HEK293 (cell line): Measurements from ENCODE around the gene CTAGE1.

Experiments
- CTCF ChIA-PET: fragments of 350-600 bp; formaldehyde crosslinking; extraction: SDS; loops from one replicate; lab custom pipeline; 2021; ENCODE audit warnings: antibody characterized with exemption; lab: Yijun Ruan, JAX
- POLR2A ChIA-PET: fragments of 300-600 bp; formaldehyde crosslinking; extraction: SDS; loops from one replicate; lab custom pipeline; 2020; ENCODE audit warnings: antibody characterized with exemption, inconsistent platforms; lab: Yijun Ruan, JAX
- H3K27ac ChIP-seq: fragments of 200-500 bp; sonication (Bioruptor generic); 2 replicates; pipeline ENCODE4 v1.5.1; 2014; ENCODE audit warnings: low read depth, low read length, control low read depth, inconsistent platforms; ENCODE audit errors: extremely low read depth
- H3K36me3 ChIP-seq, 2 experiments: fragments of 200-500 bp in 1 of 2; sonication (Bioruptor generic) in 1 of 2; 1 replicate in 1 of 2; 2 replicates in 1 of 2; pipeline ENCODE4 v1.5.1; 2014 to 2017; ENCODE audit warnings: inconsistent platforms in 2 of 2, low read length in 2 of 2; ENCODE audit not compliant: control insufficient read depth in 2 of 2, insufficient read depth in 1 of 2
- H3K4me1 ChIP-seq: fragments of 200-500 bp; sonication (Bioruptor generic); 2 replicates; pipeline ENCODE4 v1.5.1; 2014; ENCODE audit warnings: mild to moderate bottlenecking, low read length, inconsistent platforms; ENCODE audit not compliant: control insufficient read depth, insufficient read depth
- H3K4me3 ChIP-seq: 2 replicates; pipeline ENCODE4 v1.5.1; 2011; ENCODE audit warnings: low read depth, mild to moderate bottlenecking, control low read depth, low read length, moderate library complexity
- H3K9me3 ChIP-seq: fragments of 200-500 bp; sonication (Bioruptor generic); 2 replicates; pipeline ENCODE4 v1.5.1; 2014; ENCODE audit warnings: low read depth, low read length, inconsistent platforms; ENCODE audit not compliant: control insufficient read depth, insufficient read depth
- BCL11A ChIP-seq: fragments of 450-650 bp; formaldehyde crosslinking; IDR thresholded peaks from 2 replicates; pipeline ENCODE4 v1.5.1; 2016; ENCODE audit warnings: low read depth, missing biosample characterization, missing genetic modification characterization
- EGR2 ChIP-seq: fragments of 450-650 bp; formaldehyde crosslinking; IDR thresholded peaks from 2 replicates; pipeline ENCODE4 v1.5.1; 2016; ENCODE audit warnings: low read depth, missing biosample characterization, missing genetic modification characterization
- GLIS1 ChIP-seq: fragments of 450-650 bp; formaldehyde crosslinking; IDR thresholded peaks from 2 replicates; pipeline ENCODE4 v1.5.1; 2016; ENCODE audit warnings: missing biosample characterization, missing genetic modification characterization
- HOXD13 ChIP-seq: sonication (generic); formaldehyde crosslinking; IDR thresholded peaks from 2 replicates; pipeline ENCODE4 v1.8.0; 2022; ENCODE audit warnings: missing genetic modification reagents, borderline replicate concordance
- REPIN1 ChIP-seq: fragments of 450-650 bp; formaldehyde crosslinking; IDR thresholded peaks from 2 replicates; pipeline ENCODE4 v1.5.1; 2017; ENCODE audit warnings: missing biosample characterization, missing genetic modification characterization, low read depth
- ZFHX2 ChIP-seq: fragments of 450-650 bp; formaldehyde crosslinking; conservative IDR thresholded peaks from 2 replicates; pipeline ENCODE4 v1.5.1; 2016; ENCODE audit warnings: missing biosample characterization, missing genetic modification characterization
- ZNF140 ChIP-seq: fragments of 450-650 bp; formaldehyde crosslinking; IDR thresholded peaks from 2 replicates; pipeline ENCODE4 v1.5.1; 2016; ENCODE audit warnings: missing biosample characterization, missing genetic modification characterization
- ZNF146 ChIP-seq: fragments of 450-650 bp; formaldehyde crosslinking; IDR thresholded peaks from 2 replicates; pipeline ENCODE4 v1.5.1; 2016; ENCODE audit warnings: missing biosample characterization, missing genetic modification characterization
- ZNF175 ChIP-seq: fragments of 450-650 bp; formaldehyde crosslinking; IDR thresholded peaks from 2 replicates; pipeline ENCODE4 v1.5.1; 2016; ENCODE audit warnings: missing biosample characterization, missing genetic modification characterization
- ZNF248 ChIP-seq: fragments of 450-650 bp; formaldehyde crosslinking; IDR thresholded peaks from 2 replicates; pipeline ENCODE4 v1.5.1; 2017; ENCODE audit warnings: missing biosample characterization, missing genetic modification characterization
- ZNF416 ChIP-seq: fragments of 450-650 bp; formaldehyde crosslinking; IDR thresholded peaks from 2 replicates; pipeline ENCODE4 v1.5.1; 2016; ENCODE audit warnings: missing biosample characterization, missing genetic modification characterization
- ZNF610 ChIP-seq: fragments of 450-650 bp; formaldehyde crosslinking; IDR thresholded peaks from 2 replicates; pipeline ENCODE4 v1.5.1; 2016; ENCODE audit warnings: missing biosample characterization, missing genetic modification characterization, borderline replicate concordance
- ZNF664 ChIP-seq: fragments of 450-650 bp; formaldehyde crosslinking; IDR thresholded peaks from 2 replicates; pipeline ENCODE4 v1.5.1; 2016; ENCODE audit warnings: missing biosample characterization, missing genetic modification characterization
- TF ChIP-seq, protein P1 (sequence below): fragments of 450-650 bp; formaldehyde crosslinking; IDR thresholded peaks from 2 replicates; pipeline ENCODE4 v1.5.1; 2016; ENCODE audit warnings: missing biosample characterization, missing genetic modification characterization
- TF ChIP-seq, protein P2 (sequence below): fragments of 450-650 bp; formaldehyde crosslinking; IDR thresholded peaks from 2 replicates; pipeline ENCODE4 v1.5.1; 2016; ENCODE audit warnings: missing biosample characterization, missing genetic modification characterization
- TF ChIP-seq, protein P3 (sequence below): fragments of 450-650 bp; formaldehyde crosslinking; IDR thresholded peaks from 2 replicates; pipeline ENCODE4 v1.5.1; 2016; ENCODE audit warnings: missing biosample characterization, missing genetic modification characterization, borderline replicate concordance

The CTAGE1 gene

DNA sequence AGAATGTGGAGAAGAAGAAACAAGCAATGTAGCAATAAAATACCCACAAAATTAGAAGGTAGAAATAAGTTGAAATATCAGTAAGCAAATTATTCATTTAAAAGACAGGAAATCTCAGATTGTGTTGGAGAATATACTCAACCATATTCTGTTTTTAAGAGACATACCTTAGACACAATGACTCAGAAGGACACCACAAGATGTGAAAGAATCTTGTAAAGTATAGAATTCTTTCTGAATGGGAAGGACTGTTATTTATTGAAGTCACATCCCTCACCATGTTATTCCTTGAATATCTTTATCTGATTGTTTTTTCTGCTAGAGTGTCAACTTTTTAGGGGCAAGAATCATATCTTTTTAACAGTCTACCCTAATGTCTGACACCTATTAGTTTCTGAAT, 50.4 kb downstream of the CTAGE1 start:
- no peak for TF ChIP-seq ZNF248 (tag by site-specific recombination)
- TF ChIP-seq GLIS1, result no peak
- TF ChIP-seq ZNF175 (tag by site-specific recombination), result no peak
- no peak for TF ChIP-seq ZNF416 (tag by site-specific recombination)
- TF ChIP-seq ZNF140 (tag by site-specific recombination), result no peak
- TF ChIP-seq, all 188 proteins: peak for 0
- Histone ChIP-seq H3K27ac (no peak overlapping the region), H3K4me1 (no peaks in the 10 kb centered on the region), H3K36me3 (no peaks in the 10 kb centered on the region), H3K4me3 (no peak overlapping the region), H3K9me3 (no peaks in the 10 kb centered on the region)
- ChIA-PET CTCF (no interaction called here), POLR2A (no interaction called here)

DNA sequence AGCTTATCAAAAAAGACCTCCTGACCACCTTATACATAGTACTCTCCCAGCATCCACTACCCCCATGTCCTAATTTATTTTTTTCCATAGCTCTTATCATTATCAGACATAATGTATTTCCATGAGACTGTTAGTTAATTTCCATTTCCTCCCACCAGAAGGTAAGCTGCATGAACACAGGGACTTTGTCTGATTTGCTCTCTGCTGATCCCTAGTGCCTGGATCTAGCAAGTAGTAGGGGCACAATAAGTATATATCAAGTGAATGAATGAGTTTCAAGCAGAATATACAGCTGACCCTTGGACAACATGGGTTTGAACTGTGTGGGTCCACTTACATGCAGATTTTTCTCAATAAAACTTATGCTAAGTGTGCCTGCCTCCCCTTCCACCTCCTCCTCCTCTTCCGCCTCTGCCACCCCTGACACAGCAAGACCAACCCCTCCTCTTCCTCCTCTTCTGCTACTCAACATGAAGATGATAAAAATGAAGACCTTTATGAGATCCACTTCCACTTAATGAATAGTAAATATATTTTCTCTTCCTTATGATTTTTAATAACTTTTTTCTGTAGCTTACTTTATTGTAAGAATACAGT, 53.8 kb downstream of the CTAGE1 start:
- CTCF ChIA-PET, result interaction anchor here (0.6 to 1.3 kb wide), 7 partner anchors 13 to 316 kb away, joined by 3 to 6 read pairs (median 3); no protein-coding TSS in a partner anchor
- TF ChIP-seq ZFHX2 (tag by site-specific recombination) (peak; percentile 78), BCL11A (tag by site-specific recombination) (no peak), HOXD13 (CRISPR knock-in tag) (no peak), ZNF610 (tag by site-specific recombination) (no peak), REPIN1 (tag by site-specific recombination) (no peak), EGR2 (tag by site-specific recombination) (peak; percentile 82), ZNF146 (tag by site-specific recombination) (no peak), ZNF664 (tag by site-specific recombination) (no peak)
- TF ChIP-seq, protein P1, sequence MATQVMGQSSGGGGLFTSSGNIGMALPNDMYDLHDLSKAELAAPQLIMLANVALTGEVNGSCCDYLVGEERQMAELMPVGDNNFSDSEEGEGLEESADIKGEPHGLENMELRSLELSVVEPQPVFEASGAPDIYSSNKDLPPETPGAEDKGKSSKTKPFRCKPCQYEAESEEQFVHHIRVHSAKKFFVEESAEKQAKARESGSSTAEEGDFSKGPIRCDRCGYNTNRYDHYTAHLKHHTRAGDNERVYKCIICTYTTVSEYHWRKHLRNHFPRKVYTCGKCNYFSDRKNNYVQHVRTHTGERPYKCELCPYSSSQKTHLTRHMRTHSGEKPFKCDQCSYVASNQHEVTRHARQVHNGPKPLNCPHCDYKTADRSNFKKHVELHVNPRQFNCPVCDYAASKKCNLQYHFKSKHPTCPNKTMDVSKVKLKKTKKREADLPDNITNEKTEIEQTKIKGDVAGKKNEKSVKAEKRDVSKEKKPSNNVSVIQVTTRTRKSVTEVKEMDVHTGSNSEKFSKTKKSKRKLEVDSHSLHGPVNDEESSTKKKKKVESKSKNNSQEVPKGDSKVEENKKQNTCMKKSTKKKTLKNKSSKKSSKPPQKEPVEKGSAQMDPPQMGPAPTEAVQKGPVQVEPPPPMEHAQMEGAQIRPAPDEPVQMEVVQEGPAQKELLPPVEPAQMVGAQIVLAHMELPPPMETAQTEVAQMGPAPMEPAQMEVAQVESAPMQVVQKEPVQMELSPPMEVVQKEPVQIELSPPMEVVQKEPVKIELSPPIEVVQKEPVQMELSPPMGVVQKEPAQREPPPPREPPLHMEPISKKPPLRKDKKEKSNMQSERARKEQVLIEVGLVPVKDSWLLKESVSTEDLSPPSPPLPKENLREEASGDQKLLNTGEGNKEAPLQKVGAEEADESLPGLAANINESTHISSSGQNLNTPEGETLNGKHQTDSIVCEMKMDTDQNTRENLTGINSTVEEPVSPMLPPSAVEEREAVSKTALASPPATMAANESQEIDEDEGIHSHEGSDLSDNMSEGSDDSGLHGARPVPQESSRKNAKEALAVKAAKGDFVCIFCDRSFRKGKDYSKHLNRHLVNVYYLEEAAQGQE (tag by site-specific recombination), result no peak
- TF ChIP-seq, protein P2, sequence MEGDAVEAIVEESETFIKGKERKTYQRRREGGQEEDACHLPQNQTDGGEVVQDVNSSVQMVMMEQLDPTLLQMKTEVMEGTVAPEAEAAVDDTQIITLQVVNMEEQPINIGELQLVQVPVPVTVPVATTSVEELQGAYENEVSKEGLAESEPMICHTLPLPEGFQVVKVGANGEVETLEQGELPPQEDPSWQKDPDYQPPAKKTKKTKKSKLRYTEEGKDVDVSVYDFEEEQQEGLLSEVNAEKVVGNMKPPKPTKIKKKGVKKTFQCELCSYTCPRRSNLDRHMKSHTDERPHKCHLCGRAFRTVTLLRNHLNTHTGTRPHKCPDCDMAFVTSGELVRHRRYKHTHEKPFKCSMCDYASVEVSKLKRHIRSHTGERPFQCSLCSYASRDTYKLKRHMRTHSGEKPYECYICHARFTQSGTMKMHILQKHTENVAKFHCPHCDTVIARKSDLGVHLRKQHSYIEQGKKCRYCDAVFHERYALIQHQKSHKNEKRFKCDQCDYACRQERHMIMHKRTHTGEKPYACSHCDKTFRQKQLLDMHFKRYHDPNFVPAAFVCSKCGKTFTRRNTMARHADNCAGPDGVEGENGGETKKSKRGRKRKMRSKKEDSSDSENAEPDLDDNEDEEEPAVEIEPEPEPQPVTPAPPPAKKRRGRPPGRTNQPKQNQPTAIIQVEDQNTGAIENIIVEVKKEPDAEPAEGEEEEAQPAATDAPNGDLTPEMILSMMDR, result peak; percentile 55
- TF ChIP-seq, protein P3, sequence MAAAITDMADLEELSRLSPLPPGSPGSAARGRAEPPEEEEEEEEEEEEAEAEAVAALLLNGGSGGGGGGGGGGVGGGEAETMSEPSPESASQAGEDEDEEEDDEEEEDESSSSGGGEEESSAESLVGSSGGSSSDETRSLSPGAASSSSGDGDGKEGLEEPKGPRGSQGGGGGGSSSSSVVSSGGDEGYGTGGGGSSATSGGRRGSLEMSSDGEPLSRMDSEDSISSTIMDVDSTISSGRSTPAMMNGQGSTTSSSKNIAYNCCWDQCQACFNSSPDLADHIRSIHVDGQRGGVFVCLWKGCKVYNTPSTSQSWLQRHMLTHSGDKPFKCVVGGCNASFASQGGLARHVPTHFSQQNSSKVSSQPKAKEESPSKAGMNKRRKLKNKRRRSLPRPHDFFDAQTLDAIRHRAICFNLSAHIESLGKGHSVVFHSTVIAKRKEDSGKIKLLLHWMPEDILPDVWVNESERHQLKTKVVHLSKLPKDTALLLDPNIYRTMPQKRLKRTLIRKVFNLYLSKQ (tag by site-specific recombination), result no peak

More for the DNA sequence above, 53.8 kb downstream of the CTAGE1 start:
- Histone ChIP-seq H3K27ac (no peak overlapping the region), H3K36me3 (no peaks in the 10 kb centered on the region), H3K4me1 (no peaks in the 10 kb centered on the region), H3K4me3 (no peak overlapping the region), H3K9me3 (no peaks in the 10 kb centered on the region)
- POLR2A ChIA-PET, result interaction anchor here (0.6 kb wide), 1 partner anchor 190 kb away, joined by 3 read pairs; no protein-coding TSS in a partner anchor
